Heart left ventricle (tissue), 16 donors: ENCODE measurements around the gene MXD3. TPM values are rescaled to one million over a fixed set of nuclear protein-coding genes. Genes with fewer than 3 reads are reported as not detected.
A peak's percentile ranks its signal among the peaks of the same experiment; 100 is the strongest.
"Not testable (repeated sequence)": the region's sequence is repeated elsewhere in the genome, so short reads cannot be mapped to it uniquely, and the experiment has no call there.

Experiments
- ATAC-seq, 4 donors: fragments of 200-7000 bp; cut with Tn5 transposase; one replicate each; pipeline ENCODE4 v1.9.1; 2020 to 2022; ENCODE audit warnings: moderate library complexity in 4 of 4, mild to moderate bottlenecking in 3 of 4, moderate number of reproducible peaks in 1 of 4
- DNase-seq, 5 donors: peaks; one replicate each; pipeline ENCODE4 v3.0.0-alpha.2; 2020
- H3K27ac ChIP-seq, 12 donors: fragments of 200-600 bp; sonication (generic) in 4 of 12; one replicate each; pipeline versions ENCODE4 v1.5.0 to v1.8.0; 2016 to 2022; ENCODE audit warnings: mild to moderate bottlenecking in 2 of 12
- H3K27me3 ChIP-seq, 9 donors: fragments of 200-600 bp; sonication (generic) in 2 of 9; one replicate each; pipeline versions ENCODE4 v1.5.1 to v1.8.0; 2016 to 2022; ENCODE audit warnings: mild to moderate bottlenecking in 3 of 9
- H3K36me3 ChIP-seq, 9 donors: fragments of 200-600 bp; sonication (generic) in 2 of 9; one replicate each; pipeline versions ENCODE4 v1.5.0 to v1.8.0; 2018 to 2022; ENCODE audit warnings: mild to moderate bottlenecking in 2 of 9
- H3K4me1 ChIP-seq, 12 donors: fragments of 200-600 bp; sonication (generic) in 4 of 12; one replicate each; pipeline versions ENCODE4 v1.5.0 to v1.8.0; 2016 to 2022; ENCODE audit warnings: mild to moderate bottlenecking in 3 of 12
- H3K4me3 ChIP-seq, 12 donors: fragments of 200-600 bp; sonication (generic) in 4 of 12; one replicate each; pipeline versions ENCODE4 v1.5.0 to v1.8.0; 2017 to 2022; ENCODE audit warnings: mild to moderate bottlenecking in 9 of 12, moderate library complexity in 4 of 12
- H3K9me3 ChIP-seq, 12 donors: fragments of 200-600 bp; sonication (generic) in 4 of 12; one replicate each; pipeline versions ENCODE4 v1.5.0 to v1.8.0; 2016 to 2022; ENCODE audit warnings: mild to moderate bottlenecking in 1 of 12
- CTCF ChIP-seq, 12 donors: fragments of 200-600 bp; sonication (generic) in 4 of 12; IDR thresholded peaks; one replicate each; pipeline versions ENCODE4 v1.5.0 to v1.8.0; 2018 to 2022; ENCODE audit warnings: antibody characterized with exemption in 12 of 12, mild to moderate bottlenecking in 5 of 12
- POLR2A ChIP-seq, 2 donors: fragments of 450-650 bp; IDR thresholded peaks; one replicate each; pipeline ENCODE4 v1.6.1; 2017; ENCODE audit warnings: antibody characterized with exemption in 2 of 2, mild to moderate bottlenecking in 2 of 2, moderate library complexity in 2 of 2
- WGBS, 4 donors: extraction: QIAGEN DNeasy Blood & Tissue Kit in 2 of 4; methylation state at CpG; one replicate each; pipeline versions ENCODE4 v1.1.5 to v1.1.7; 2013 to 2018; 5-methylcytosine and 5-hydroxymethylcytosine counted together
- intact Hi-C, 10 donors: fragments of 100-400 bp; cut with DNase I; formaldehyde crosslinking; loops; one replicate each; pipeline versions ENCODE4 v1.11.1 to v1.14.2; 2022
- polyA plus RNA-seq, 2 donors: library from polyadenylated mRNA; stranded (reverse); fragments of 200-250 nt; gene quantifications; one replicate each; pipeline ENCODE4 v1.2.3, GENCODE V29; 2013
- total RNA-seq, 9 donors: library from RNA; depleted of rRNA in 2 of 9; stranded (reverse); fragments of >200 nt in 2 of 9; fragmentation: NEBNext Ultra II Directional in 3 of 9; extraction: Animal tissue kit (Norgen Biotek cat#: 25700) in 3 of 9; gene quantifications; one replicate each; pipeline versions ENCODE4 v1.1.0 to v1.2.4, GENCODE V29; 2016 to 2023
- donor health status: ischemic (EF 13 %, LVEDD 7.1; RV severe dilation, severe dysfunction).
- donor health status: healthy with polysubstance abuse.
- donor health status: DM: no; HTN: yes; CAD: no.
- donor health status: DM: no; HTN: no; CAD: no.
- donor health status: ischemic (EF 25% LVEDD 6.9; RV normal size, moderate dysfunction).
- donor health status: ischemic (EF 25% LVEDD 5.7; RV mildly dilated, moderate dysfunction).
- donor health status: healthy.
- donor health status: DM: yes; HTN: yes; CAD: no.
- donor health status: ischemic (EF 35%, LVEDD 5.7; RV mildly dilated, moderate dysfunction).
- donor health status: nonischemic (EF 11% LVEDD 7.7; RV severe dilation, severe dysfunction).
- donor health status: DM: yes; HTN: yes; CAD: no.
- donor health status: PGD.
- donor health status: ischemic (EF 29% LVEDD 5.4; RV normal size, mild dysfunction).
- donor health status: nonischemic (EF 23%, LVEDD 6.1; RV moderate dilation, normal function).

The MXD3 gene
- total and polyA plus RNA-seq, 11 donors = 0.52 to 9.1 (median 2.5) TPM

GRCh38 chr5:177306674-177307543 is 4.8 kb downstream of the MXD3 start:
- Histone ChIP-seq H3K9me3 (no peaks in the 10 kb centered on the region), H3K36me3 (peaks cover 0 to 35% (median 25%) of the 10 kb centered on the region in 9 donors), H3K27ac (peak overlapping the region in 5 of 12 donors; percentile 9 to 88 (median 19)), H3K4me3 (peak overlapping the region in 3 of 12 donors; percentile 6 to 40 (median 7)), H3K4me1 (peaks cover 0 to 90% (median 37%) of the 10 kb centered on the region in 12 donors), H3K27me3 (no peaks in the 10 kb centered on the region)
- intact Hi-C loops = loop anchor here in 3 of 10 donors (10.0 kb wide), 1 partner anchor 192 kb away; no protein-coding TSS in a partner anchor
- peak in 2 of 5 donors; percentile 36 to 48 for DNase-seq
- ATAC-seq = peak in 1 of 4 donors; percentile 21
- TF ChIP-seq POLR2A (IDR thresholded peaks at IDR 0.05) (no peak), CTCF (IDR thresholded peaks at IDR 0.05) (peak in 1 of 12 donors; percentile 21)
- 72 to 82% (median 78%) methylated on average over 14 to 15 of the region's 15 CpGs for WGBS, 4 donors

- not testable (repeated sequence) for H3K9me3 ChIP-seq, ATAC-seq, H3K27me3 ChIP-seq
- intact Hi-C loops = loop anchor here in 3 of 10 donors (10.0 kb wide), 1 partner anchor 191 kb away; no protein-coding TSS in a partner anchor
- peak overlapping the region in 1 of 12 donors; percentile 88 for H3K27ac ChIP-seq
- WGBS, 4 donors = 90 to 93% (median 91%) methylated on average over 11 of the region's 11 CpGs
- DNase-seq = peak in 1 of 5 donors; percentile 21
- H3K4me3 ChIP-seq = peak overlapping the region in 1 of 12 donors; percentile 34
- H3K4me1 ChIP-seq = peaks cover 0 to 90% (median 37%) of the 10 kb centered on the region in 12 donors
- peaks cover 0 to 43% (median 27%) of the 10 kb centered on the region in 9 donors for H3K36me3 ChIP-seq
Observed at GRCh38 chr5:177306103-177306640, 5.5 kb downstream of the MXD3 start.

- Histone ChIP-seq H3K27ac (peak overlapping the region in 11 of 12 donors; percentile 79 to 96 (median 89)), H3K9me3 (no peaks in the 10 kb centered on the region), H3K36me3 (peaks cover 0 to 49% (median 27%) of the 10 kb centered on the region in 9 donors), H3K27me3 (no peaks in the 10 kb centered on the region), H3K4me1 (peaks cover 0 to 90% (median 46%) of the 10 kb centered on the region in 12 donors), H3K4me3 (peak overlapping the region in 11 of 12 donors; percentile 76 to 100 (median 94))
- intact Hi-C loops = loop anchor here in 6 of 10 donors (5.0 to 10.0 kb wide), 4 partner anchors 172 to 192 kb away; partner anchors contain the start of gene NSD1 (in 1 of the 6)
- ATAC-seq = no peak
- no peak for TF ChIP-seq POLR2A (IDR thresholded peaks at IDR 0.05)
- no peak for TF ChIP-seq CTCF (IDR thresholded peaks at IDR 0.05)
- DNase-seq = peak in 1 of 5 donors; percentile 30
- WGBS, 4 donors = 33 to 46% (median 35%) methylated on average over 8 to 19 of the region's 19 CpGs
Observed at GRCh38 chr5:177304392-177305119, 7.1 kb downstream of the MXD3 start.

GRCh38 chr5:177303925-177304391 is 7.7 kb downstream of the MXD3 start:
- WGBS, 4 donors = 1 to 2% (median 1%) methylated on average over 20 to 25 of the region's 25 CpGs
- H3K36me3 ChIP-seq = peaks cover 0 to 48% (median 29%) of the 10 kb centered on the region in 9 donors
- H3K9me3 ChIP-seq = no peaks in the 10 kb centered on the region
- DNase-seq (peak in 1 of 5 donors; percentile 25), ATAC-seq (no peak)
- TF ChIP-seq POLR2A (IDR thresholded peaks at IDR 0.05) (no peak), CTCF (IDR thresholded peaks at IDR 0.05) (no peak)
- H3K27ac ChIP-seq = peak overlapping the region; percentile 73 to 96 (median 88)
- H3K4me1 ChIP-seq = peaks cover 0 to 90% (median 46%) of the 10 kb centered on the region in 12 donors
- H3K27me3 ChIP-seq = no peaks in the 10 kb centered on the region
- intact Hi-C loops = loop anchor here in 6 of 10 donors (5.0 to 10.0 kb wide), 4 partner anchors 172 to 192 kb away; partner anchors contain the start of gene NSD1 (in 1 of the 6)
- H3K4me3 ChIP-seq = peak overlapping the region; percentile 76 to 100 (median 94)
